ENCODE measurements around the gene TPPP3. TPM values are rescaled to one million over a fixed set of nuclear protein-coding genes. Genes with fewer than 3 reads are reported as not detected.

The TPPP3 gene
- total RNA-seq, 2 donors from 2014 or later = 0.19 TPM; not detected in 1

Other genes starting within 250 kb of the TPPP3 start
- 10 to 100 TPM in 1 of 2 donors, 1 to 10 TPM in 1; 8.3 to 12.3 TPM for gene B3GNT9, start 242.5 kb downstream of the TPPP3 start, total RNA-seq
- gene TRADD, start 233.6 kb downstream of the TPPP3 start, total RNA-seq = 10 to 100 TPM; 36.3 to 65.9 TPM
- gene FBXL8, start 233.5 kb downstream of the TPPP3 start, total RNA-seq = 100 to 1,000 TPM in 1 of 2 donors, 10 to 100 TPM in 1; 33.1 to 108 TPM
- 100 to 1,000 TPM in 1 of 2 donors, 10 to 100 TPM in 1; 71.3 to 325 TPM for gene HSF4, start 228.8 kb downstream of the TPPP3 start, total RNA-seq
- 100 to 1,000 TPM in 1 of 2 donors, 10 to 100 TPM in 1; 30.0 to 194 TPM for gene NOL3, start 223.0 kb downstream of the TPPP3 start, total RNA-seq
- 100 to 1,000 TPM in 1 of 2 donors, 10 to 100 TPM in 1; 47.0 to 118 TPM for gene MATCAP1, start 209.5 kb downstream of the TPPP3 start, total RNA-seq
- 1 to 10 TPM in 1 of 2 donors, under 1 TPM in 1; 0.37 to 1.5 TPM for gene EXOC3L1, start 203.4 kb downstream of the TPPP3 start, total RNA-seq
- gene E2F4, start 201.3 kb downstream of the TPPP3 start, total RNA-seq = 100 to 1,000 TPM in 1 of 2 donors, 10 to 100 TPM in 1; 90.0 to 141 TPM
- 1 to 10 TPM; 6.6 to 7.1 TPM for gene ELMO3, start 194.4 kb downstream of the TPPP3 start, total RNA-seq
- 10 to 100 TPM; 31.7 to 39.5 TPM for gene TMEM208, start 166.4 kb downstream of the TPPP3 start, total RNA-seq
- gene FHOD1, start 146.0 kb downstream of the TPPP3 start, total RNA-seq = 100 to 1,000 TPM; 104 to 145 TPM
- 10 to 100 TPM in 1 of 2 donors, 1 to 10 TPM in 1; 3.5 to 15.7 TPM for gene SLC9A5, start 144.5 kb downstream of the TPPP3 start, total RNA-seq
- gene PLEKHG4, start 114.0 kb downstream of the TPPP3 start, total RNA-seq = 10 to 100 TPM in 1 of 2 donors, 1 to 10 TPM in 1; 6.4 to 29.0 TPM
- 1 to 10 TPM in 1 of 2 donors, under 1 TPM in 1; 0.50 to 4.4 TPM for gene KCTD19, start 66.8 kb downstream of the TPPP3 start, total RNA-seq
- gene LRRC36, start 66.7 kb downstream of the TPPP3 start, total RNA-seq = 1 to 10 TPM in 1 of 2 donors, not detected in 1; 1.6 TPM
- gene ZDHHC1, start 23.0 kb upstream of the TPPP3 start, total RNA-seq = under 1 TPM; 0.52 to 0.74 TPM
- 1 to 10 TPM in 1 of 2 donors, under 1 TPM in 1; 0.21 to 1.4 TPM for gene HSD11B2, start 37.6 kb upstream of the TPPP3 start, total RNA-seq
- 10 to 100 TPM; 20.6 to 42.1 TPM for gene ATP6V0D1, start 87.7 kb upstream of the TPPP3 start, total RNA-seq
- gene AGRP, start 90.0 kb upstream of the TPPP3 start, total RNA-seq = not detected
- 10 to 100 TPM; 30.4 to 57.0 TPM for gene RIPOR1, start 135.3 kb upstream of the TPPP3 start, total RNA-seq
- gene CTCF, start 169.0 kb upstream of the TPPP3 start, total RNA-seq = 10 to 100 TPM; 41.2 to 49.4 TPM

Data from activated T-helper 17 cell treated with anti-CD3 and anti-CD28 coated beads, Interleukin-2, amount 50 U/mL, for 72 hours (primary cell).